NCI-H1092 (cell line): ENCODE data around the gene TAPBP.
A peak's percentile ranks its signal among the peaks of the same experiment; 100 is the strongest.

Source experiments
- DNase-seq: peaks from one replicate; lab custom pipeline; 2025; lab: John Stamatoyannopoulos, UW

Gene TAPBP

GRCh38 chr6:33319939-33320314 lies 6.0 kb upstream of the TAPBP start:
- no peak for DNase-seq

DNA sequence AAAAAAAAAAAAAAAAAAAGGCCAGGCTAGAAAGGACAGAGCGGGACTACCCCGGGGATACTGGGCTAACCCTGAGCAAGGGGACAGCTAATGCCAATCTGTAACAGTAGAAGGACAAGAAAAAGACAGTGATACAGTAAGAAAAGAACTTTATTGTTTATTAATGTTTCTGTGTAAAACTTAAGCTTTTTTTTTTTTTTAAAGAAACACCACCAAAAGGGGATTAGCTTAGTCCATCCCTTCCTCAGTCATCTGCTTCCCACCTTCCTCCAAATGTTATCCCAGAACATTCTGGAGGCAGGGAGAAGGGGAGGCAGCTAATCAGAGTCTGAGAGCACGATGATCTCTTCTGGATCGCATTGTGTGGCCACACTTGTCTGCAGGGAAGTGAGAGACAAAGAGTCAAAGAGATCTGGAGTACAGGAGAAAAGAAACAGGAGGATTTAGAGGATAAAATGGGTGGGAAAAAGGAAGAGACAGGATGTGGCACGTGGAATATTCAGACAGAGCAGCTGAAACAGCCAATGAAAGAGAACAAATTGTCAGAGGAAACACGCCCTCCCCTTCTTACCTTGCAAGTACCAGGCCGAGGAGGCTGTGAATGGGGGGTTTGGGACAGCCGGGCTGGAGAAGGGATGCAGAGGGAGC lies 4.7 kb upstream of the TAPBP start:
- DNase-seq = no peak

GRCh38 chr6:33317669-33318425 lies 4.0 kb upstream of the TAPBP start, which contains the start of gene ZBTB22:
Gene ZBTB22, minus strand, starts transcription at chr6:33317744. Its CDS starts 828 bp downstream, at chr6:33316916.
- DNase-seq = peak; percentile 92

DNA sequence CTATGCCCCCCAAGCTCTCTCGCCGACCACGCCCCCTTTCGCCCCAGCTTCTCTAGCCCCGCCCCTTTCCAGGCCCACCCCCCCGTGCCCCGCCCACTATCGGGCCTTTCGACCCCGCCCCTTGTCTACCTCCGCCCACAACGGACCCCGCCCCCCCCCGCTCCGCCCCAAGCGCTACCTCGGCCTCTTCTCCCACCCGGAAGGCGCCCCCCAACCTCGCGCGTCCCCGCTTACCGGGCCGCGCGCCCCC lies 3.5 kb upstream of the TAPBP start:
- no peak for DNase-seq

GRCh38 chr6:33316603-33317418 lies 2.9 kb upstream of the TAPBP start:
- no peak for DNase-seq

DNA sequence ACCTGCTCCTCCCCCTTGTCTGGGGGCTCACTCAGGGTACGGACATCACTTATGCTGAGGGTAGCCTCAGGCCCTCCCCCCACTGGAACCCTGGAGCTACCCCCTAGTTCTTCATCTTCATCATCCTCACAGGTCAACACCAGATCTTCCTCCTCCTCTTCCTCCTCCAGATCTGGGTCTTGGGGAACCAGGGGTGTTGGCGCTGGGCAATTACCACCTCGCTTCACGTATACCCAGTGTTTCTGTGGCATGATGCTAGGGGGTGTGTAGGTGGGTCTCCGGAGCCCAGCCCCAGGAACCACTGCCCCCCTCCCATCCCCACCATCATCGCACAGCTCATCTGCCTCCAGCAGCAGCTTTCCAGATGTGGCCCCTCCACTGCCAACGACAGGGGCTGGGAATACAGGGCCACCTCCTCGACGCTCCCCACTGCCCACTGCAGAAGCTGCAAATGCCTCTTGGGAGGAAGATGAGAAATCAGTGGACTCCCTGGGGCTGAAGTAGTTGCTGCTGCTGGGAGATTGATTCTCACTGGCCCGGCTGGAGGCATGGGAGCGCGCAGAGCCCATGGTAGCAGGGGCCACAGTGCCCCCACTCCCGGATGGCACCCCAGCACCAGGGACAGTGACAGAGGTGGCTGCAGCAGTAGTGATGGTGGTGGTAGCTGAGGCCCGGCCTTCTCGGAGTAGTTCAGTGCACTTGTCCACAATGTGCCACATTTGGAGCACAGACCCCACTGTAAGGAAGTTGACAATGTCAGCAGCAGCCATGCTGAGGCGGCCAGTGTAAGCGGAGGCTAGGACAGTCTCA lies 2.1 kb upstream of the TAPBP start:
- no peak for DNase-seq

GRCh38 chr6:33314943-33315792 lies 1.3 kb upstream of the TAPBP start:
- no peak for DNase-seq

- DNase-seq = no peak
These were observed 651 bp upstream of the TAPBP start for GRCh38 chr6:33314515-33314942.

- DNase-seq = peak; percentile 3
These were observed 671 bp downstream of the TAPBP start for GRCh38 chr6:33313105-33313708.

DNA sequence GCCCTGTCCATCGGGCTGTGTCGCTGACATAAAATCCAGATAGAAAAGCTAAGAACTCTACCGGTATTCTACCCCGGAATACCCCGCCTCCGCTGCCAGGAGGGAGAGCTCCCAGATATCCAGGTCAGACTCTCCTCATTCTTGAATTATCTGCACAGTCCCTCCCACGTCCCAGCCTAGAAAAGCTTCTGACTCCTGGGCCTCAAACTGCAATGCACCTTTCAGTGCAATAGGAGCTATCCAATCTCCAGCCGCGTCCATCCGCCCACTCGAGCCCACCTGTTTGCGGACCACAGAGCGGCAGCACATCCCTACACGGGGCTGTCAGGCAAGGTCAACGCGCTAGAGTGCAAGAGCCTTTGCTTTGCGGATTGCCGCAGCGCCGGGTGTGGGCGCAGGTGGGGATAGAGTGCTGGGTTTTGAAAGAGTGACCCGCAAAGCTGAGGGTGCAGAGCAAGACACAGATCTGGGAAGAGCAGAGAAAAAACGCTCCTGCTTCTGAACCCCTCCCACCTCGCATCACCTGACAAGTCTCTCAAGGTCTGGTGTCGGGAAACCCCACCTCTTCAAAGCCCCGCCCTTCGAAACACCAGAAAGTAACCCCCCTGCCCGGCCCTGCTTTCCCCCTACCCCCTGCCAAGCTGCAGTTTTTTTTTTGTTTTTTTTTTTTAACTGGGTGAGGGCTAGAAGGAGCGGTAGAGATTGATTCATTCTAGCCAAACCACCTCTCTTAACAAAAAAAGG lies 1.3 kb downstream of the TAPBP start:
- peak; percentile 25 for DNase-seq

GRCh38 chr6:33306356-33306755 lies 7.5 kb downstream of the TAPBP start:
- DNase-seq = no peak

GRCh38 chr6:33305052-33305451 lies 8.8 kb downstream of the TAPBP start:
- no peak for DNase-seq

- no peak for DNase-seq
These were observed 9.7 kb downstream of the TAPBP start for GRCh38 chr6:33304216-33304615.

DNA sequence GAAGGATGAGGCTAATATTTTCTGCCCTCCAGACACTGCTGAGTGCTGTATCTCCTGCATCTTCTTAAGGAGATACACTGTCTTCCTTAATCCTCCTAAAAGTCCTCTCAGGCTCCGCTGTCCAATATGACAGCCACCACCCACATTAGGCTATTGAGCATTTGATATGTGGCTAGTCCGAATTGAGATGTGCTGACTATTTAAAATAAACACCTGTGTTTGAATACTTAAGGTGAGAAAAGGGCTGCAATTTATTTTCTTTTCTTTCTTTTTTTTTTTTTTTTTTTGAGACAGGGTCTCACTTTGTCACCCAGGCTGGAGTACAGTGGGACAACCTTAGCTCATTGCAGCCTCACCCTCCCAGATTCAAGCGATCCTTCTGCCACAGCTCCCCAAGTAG lies 12.0 kb downstream of the TAPBP start:
- no peak for DNase-seq

- peak; percentile 82 for DNase-seq
These were observed 14.5 kb downstream of the TAPBP start for GRCh38 chr6:33299237-33299944.

DNA sequence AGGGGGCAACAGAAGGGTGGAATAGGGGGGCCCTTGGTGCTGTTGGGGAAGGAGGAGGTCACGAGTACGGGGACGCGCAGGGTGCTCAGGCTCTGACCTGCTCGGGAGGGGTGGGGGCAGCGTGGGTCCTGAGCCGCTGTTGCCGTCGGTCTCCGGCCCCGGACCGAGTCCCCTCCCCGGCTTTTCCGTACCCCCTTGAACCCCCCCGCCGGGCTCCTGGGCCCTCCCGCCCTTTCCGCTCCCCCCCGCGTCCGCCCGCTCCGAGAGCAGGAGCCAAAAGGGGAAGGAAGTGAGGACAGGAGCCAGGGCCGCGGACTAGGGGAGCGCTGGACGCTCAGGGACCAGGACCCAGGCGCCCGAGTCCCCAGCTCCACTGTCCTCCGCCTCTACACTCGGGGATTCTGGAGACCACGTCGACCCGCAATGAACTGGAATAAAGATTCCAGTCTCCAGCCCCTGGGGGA lies 15.1 kb downstream of the TAPBP start, which contains the start of gene RGL2:
RGL2 (minus strand) TSS at position 170 of the 464 bp plus-strand sequence. CDS start 332 bp downstream, outside the sequence.
- peak; percentile 53 for DNase-seq

DNA sequence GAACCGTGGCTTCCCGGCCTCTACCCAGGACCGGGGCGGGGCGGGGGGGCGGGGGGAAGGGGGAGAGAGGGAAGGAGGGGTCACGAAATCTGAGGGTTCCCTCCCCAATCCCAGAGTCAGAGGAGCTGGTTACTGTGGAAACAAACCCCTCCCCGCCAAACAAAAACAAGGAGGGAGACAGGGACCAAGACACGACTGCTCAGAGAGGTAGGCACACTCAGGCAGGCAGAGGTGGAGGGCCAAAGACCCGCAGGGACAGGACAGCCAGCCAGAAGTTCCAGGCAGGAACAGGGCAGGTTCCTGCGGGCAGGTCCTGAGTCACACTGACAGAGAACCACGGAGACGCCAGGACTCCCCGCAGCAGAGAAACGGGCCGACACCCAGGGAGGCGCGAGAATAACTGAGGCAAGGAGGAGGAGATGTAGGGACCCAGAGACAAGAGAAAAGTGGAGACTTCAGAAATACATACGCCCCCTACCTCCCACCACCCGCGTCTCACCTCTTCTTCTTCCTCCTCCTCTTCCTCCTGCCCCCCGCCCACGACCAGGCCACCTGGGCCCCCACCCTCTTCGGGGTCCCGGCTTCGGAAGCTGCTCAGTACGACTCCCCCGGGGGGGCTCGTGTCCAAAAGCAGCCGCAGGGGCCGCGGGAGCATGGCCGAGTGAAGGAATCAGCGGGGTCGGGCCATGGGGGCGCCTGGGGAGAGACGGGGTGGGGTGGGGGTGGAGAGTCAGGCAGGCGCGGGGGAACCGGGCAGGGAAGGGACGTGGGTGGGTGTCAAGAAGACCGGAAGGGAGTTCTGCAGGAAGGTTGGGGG lies 15.7 kb downstream of the TAPBP start:
- no peak for DNase-seq

DNA sequence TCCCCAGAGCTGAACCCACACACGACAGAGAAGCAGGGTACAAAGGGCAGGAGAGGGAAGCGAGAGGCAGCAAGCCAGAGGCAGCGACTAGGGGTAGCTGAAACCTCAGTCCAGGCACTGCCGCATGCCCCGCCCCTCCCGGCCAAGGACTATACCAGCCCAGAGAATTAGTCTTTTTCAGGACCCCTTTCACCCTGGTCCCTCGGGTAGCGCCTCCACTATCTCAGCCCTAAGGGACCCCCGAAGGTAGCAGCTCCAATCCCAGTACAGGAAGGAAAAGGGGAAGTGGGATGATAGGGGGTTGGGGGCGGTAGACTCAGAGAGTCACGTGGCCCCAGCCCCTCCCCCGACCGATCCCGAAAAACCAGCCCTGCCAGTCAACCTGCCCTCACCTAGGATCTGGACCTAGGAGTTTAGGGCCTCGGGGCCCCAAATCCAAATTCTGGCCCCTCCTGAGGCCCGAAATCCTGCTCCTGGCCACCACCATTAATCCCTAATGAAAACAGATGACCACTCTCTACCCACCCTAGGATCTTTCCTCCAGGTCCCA lies 16.4 kb downstream of the TAPBP start:
- DNase-seq = no peak
